H9 (cell line): ENCODE data around the gene ACOXL. TPM values are rescaled to one million over a fixed set of nuclear protein-coding genes. Genes with fewer than 3 reads are reported as not detected.

ENCODE experiments used
- DNase-seq: peaks from one replicate; pipeline ENCODE4 v3.0.0-alpha.2; 2017
- H2AFZ ChIP-seq: one replicate; pipeline ENCODE4 v1.6.1; 2013; ENCODE audit warnings: mild to moderate bottlenecking, low read length, control low read depth, moderate library complexity
- H2AK5ac ChIP-seq: 2 replicates; pipeline ENCODE4 v1.6.1; 2013; ENCODE audit warnings: low read length, control low read depth, mixed read lengths; ENCODE audit not compliant: insufficient read length
- H2BK120ac ChIP-seq: one replicate; pipeline ENCODE4 v1.6.1; 2013; ENCODE audit warnings: low read depth, mild to moderate bottlenecking, low read length, control low read depth, inconsistent platforms; ENCODE audit not compliant: poor library complexity, severe bottlenecking
- H2BK12ac ChIP-seq: 2 replicates; pipeline ENCODE4 v1.6.1; 2013; ENCODE audit warnings: low read length, control low read depth, mixed read lengths, low read depth; ENCODE audit not compliant: insufficient read length
- H2BK15ac ChIP-seq: 2 replicates; pipeline ENCODE4 v1.6.1; 2013; ENCODE audit warnings: low read depth, low read length, control low read depth
- H2BK20ac ChIP-seq: one replicate; pipeline ENCODE4 v1.6.1; 2013; ENCODE audit warnings: low read depth, mild to moderate bottlenecking, low read length, control low read depth, inconsistent platforms; ENCODE audit not compliant: poor library complexity, severe bottlenecking
- H2BK5ac ChIP-seq: 2 replicates; pipeline ENCODE4 v1.6.1; 2013; ENCODE audit warnings: low read length, control low read depth, mixed read lengths; ENCODE audit not compliant: insufficient read length
- H3K14ac ChIP-seq: 2 replicates; pipeline ENCODE4 v1.6.1; 2013; ENCODE audit warnings: low read length, control low read depth; ENCODE audit not compliant: insufficient read depth
- H3K18ac ChIP-seq: 2 replicates; pipeline ENCODE4 v1.6.1; 2013; ENCODE audit warnings: low read depth, mild to moderate bottlenecking, mixed read lengths, low read length, control low read depth; ENCODE audit not compliant: insufficient read length
- H3K23ac ChIP-seq: 2 replicates; pipeline ENCODE4 v1.6.1; 2013; ENCODE audit warnings: low read length, control low read depth, mixed read lengths, low read depth; ENCODE audit not compliant: insufficient read length
- H3K23me2 ChIP-seq: 2 replicates; pipeline ENCODE4 v1.6.1; 2013; ENCODE audit warnings: low read depth, mild to moderate bottlenecking, mixed read lengths, low read length, control low read depth; ENCODE audit not compliant: insufficient read length, poor library complexity, severe bottlenecking
- H3K27ac ChIP-seq: 2 replicates; pipeline ENCODE4 v1.5.1; 2013; ENCODE audit warnings: low read length, control low read depth, mixed read lengths, low read depth; ENCODE audit not compliant: insufficient read length
- H3K27me3 ChIP-seq: 2 replicates; pipeline ENCODE4 v1.6.1; 2013; ENCODE audit warnings: low read length, control low read depth, inconsistent platforms; ENCODE audit not compliant: insufficient read depth
- H3K4ac ChIP-seq: 2 replicates; pipeline ENCODE4 v1.6.1; 2013; ENCODE audit warnings: low read depth, mild to moderate bottlenecking, control low read depth, inconsistent platforms, low read length, moderate library complexity
- H3K4me1 ChIP-seq: 2 replicates; pipeline ENCODE4 v1.6.1; 2013; ENCODE audit warnings: low read length, control low read depth, inconsistent platforms; ENCODE audit not compliant: insufficient read depth
- H3K4me2 ChIP-seq: 2 replicates; pipeline ENCODE4 v1.6.1; 2013; ENCODE audit warnings: low read length, control low read depth, mixed read lengths; ENCODE audit not compliant: insufficient read length, insufficient read depth
- H3K56ac ChIP-seq: 2 replicates; pipeline ENCODE4 v1.6.1; 2013; ENCODE audit warnings: low read depth, mild to moderate bottlenecking, mixed read lengths, low read length, control low read depth; ENCODE audit not compliant: insufficient read length
- H3K79me1 ChIP-seq: 2 replicates; pipeline ENCODE4 v1.6.1; 2013; ENCODE audit warnings: low read depth, mild to moderate bottlenecking, moderate library complexity, low read length, control low read depth, inconsistent platforms; ENCODE audit not compliant: insufficient read depth, poor library complexity, severe bottlenecking
- H3K79me2 ChIP-seq: 2 replicates; pipeline ENCODE4 v1.6.1; 2013; ENCODE audit warnings: low read length, control low read depth, inconsistent platforms; ENCODE audit not compliant: insufficient read depth
- H3K9ac ChIP-seq: 2 replicates; pipeline ENCODE4 v1.6.1; 2013; ENCODE audit warnings: low read length, control low read depth, mixed read lengths; ENCODE audit not compliant: insufficient read length; ENCODE audit errors: extremely low read depth
- H3K9me3 ChIP-seq: one replicate; pipeline ENCODE4 v1.6.1; 2013; ENCODE audit warnings: low read depth, low read length, inconsistent platforms; ENCODE audit not compliant: control insufficient read depth
- H3T11ph ChIP-seq: one replicate; pipeline ENCODE4 v1.6.1; 2013; ENCODE audit warnings: mild to moderate bottlenecking, low read length, control low read depth, inconsistent platforms
- H4K20me1 ChIP-seq: one replicate; pipeline ENCODE4 v1.6.1; 2013; ENCODE audit not compliant: control insufficient read depth, insufficient read length, insufficient read depth
- H4K5ac ChIP-seq: 2 replicates; pipeline ENCODE4 v1.6.1; 2013; ENCODE audit warnings: low read depth, mild to moderate bottlenecking, mixed read lengths, low read length, control low read depth; ENCODE audit not compliant: insufficient read length
- H4K8ac ChIP-seq: replicated peaks from 2 replicates; pipeline ENCODE4 v1.6.1; 2013; ENCODE audit warnings: low read length, control low read depth, mixed read lengths, low read depth; ENCODE audit not compliant: insufficient read length
- H4K91ac ChIP-seq: 2 replicates; pipeline ENCODE4 v1.6.1; 2013; ENCODE audit warnings: low read depth, mild to moderate bottlenecking, moderate library complexity, mixed read lengths, low read length, control low read depth; ENCODE audit not compliant: insufficient read length
- H3K27ac Mint-ChIP-seq, 3 experiments: 2 replicates in 2 of 3; 3 replicates in 1 of 3; pipeline ENCODE4 v1.8.0; 2020 to 2021; ENCODE audit warnings: mixed read lengths in 3 of 3, mild to moderate bottlenecking in 1 of 3, moderate library complexity in 1 of 3
- H3K27me3 Mint-ChIP-seq: 2 replicates; pipeline ENCODE4 v1.8.0; 2021; ENCODE audit warnings: low read depth, mild to moderate bottlenecking, moderate library complexity, mixed read lengths
- H3K36me3 Mint-ChIP-seq, 3 experiments: 2 replicates in 2 of 3; 3 replicates in 1 of 3; pipeline ENCODE4 v1.8.0; 2020 to 2021; ENCODE audit warnings: low read depth in 3 of 3, mixed read lengths in 3 of 3; ENCODE audit not compliant: insufficient read depth in 1 of 3
- H3K4me1 Mint-ChIP-seq, 2 experiments: 2 replicates each; pipeline ENCODE4 v1.8.0; 2020; ENCODE audit warnings: mixed read lengths in 2 of 2
- H3K4me3 Mint-ChIP-seq, 2 experiments: 2 replicates in 1 of 2; 3 replicates in 1 of 2; pipeline ENCODE4 v1.8.0; 2020 to 2021; ENCODE audit warnings: mild to moderate bottlenecking in 2 of 2, mixed read lengths in 2 of 2, moderate library complexity in 1 of 2
- H3K9me3 Mint-ChIP-seq, 2 experiments: 2 replicates in 1 of 2; 3 replicates in 1 of 2; pipeline ENCODE4 v1.8.0; 2020; ENCODE audit warnings: mild to moderate bottlenecking in 2 of 2, mixed read lengths in 2 of 2, moderate library complexity in 1 of 2
- whole genome bisulfite sequencing: extraction: QIAGEN DNeasy Blood & Tissue Kit; methylation state at CpG from one replicate; pipeline ENCODE4 v1.1.7; 2013; ENCODE audit warnings: missing lambda C conversion rate, low lambda C conversion rate, mixed read lengths; ENCODE audit not compliant: insufficient read length; ENCODE audit errors: extremely low coverage; 5-methylcytosine and 5-hydroxymethylcytosine counted together
- total RNA-seq: library from RNA; stranded (reverse); gene quantifications from 2 replicates; pipeline ENCODE4 v1.2.1, GENCODE V29; 2021
- TF ChIP-seq, protein P1 (sequence below): fragments of 200-600 bp; sonication (generic); conservative IDR thresholded peaks from 3 replicates; pipeline ENCODE4 v1.8.0; 2021; ENCODE audit warnings: antibody characterized with exemption, mild to moderate bottlenecking

The ACOXL gene
- total RNA-seq, 1 experiment from 2014 or later: 37.6 TPM

DNA sequence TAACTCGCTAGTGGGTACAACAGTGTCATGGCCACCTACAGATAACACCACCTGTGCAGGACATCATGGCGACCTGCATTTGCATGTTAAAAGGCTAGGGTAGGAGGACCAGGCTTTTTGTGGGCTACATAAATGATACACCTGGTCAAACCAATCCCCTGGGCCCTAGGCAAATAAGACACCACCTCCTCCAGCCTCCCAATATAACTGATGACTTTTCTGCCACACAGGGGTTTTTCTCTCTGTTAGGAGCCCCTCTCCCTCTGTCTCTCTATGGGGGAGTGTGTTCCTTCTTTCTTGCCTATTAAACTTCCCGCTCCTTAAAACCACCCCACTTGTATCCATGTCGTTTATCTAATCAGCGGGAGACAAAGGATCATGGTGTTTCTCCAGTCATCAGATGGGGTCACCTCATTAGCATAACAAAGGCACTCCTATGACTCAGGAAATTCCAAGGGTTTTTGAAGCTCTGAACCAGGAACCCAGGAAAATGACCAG, 43.7 kb upstream of the ACOXL start:
- Histone ChIP-seq H2BK12ac (no peak overlapping the region), H4K20me1 (no peaks in the 10 kb centered on the region)
- WGBS: no CpG with 5 or more reads among the region's 5 CpGs

More for the DNA sequence above, 43.7 kb upstream of the ACOXL start:
- no peak overlapping the region for H2AFZ ChIP-seq
- H3K79me2 ChIP-seq: no peaks in the 10 kb centered on the region
- H3K27ac ChIP-seq: peak overlapping the region; percentile 98
- no peaks in the 10 kb centered on the region; the same call in 1 of the 2 replicates for H3K27me3 ChIP-seq
- peak overlapping the region; percentile 90; the same call in 1 of the 2 replicates for H3K14ac ChIP-seq
- peak overlapping the region; percentile 92 for H3K18ac ChIP-seq
- no peaks in the 10 kb centered on the region for H3K9me3 ChIP-seq
- H2BK5ac ChIP-seq: peak overlapping the region; percentile 81
- peak overlapping the region; percentile 3 for H3K9ac ChIP-seq
- H4K8ac ChIP-seq: no peak overlapping the region
- H3K4me1 ChIP-seq: peaks cover 5% of the 10 kb centered on the region; the same call in 1 of the 2 replicates
- Mint-ChIP-seq H3K27me3 (peaks cover 11% of the 10 kb centered on the region), H3K36me3 (peaks cover 5 to 28% (median 24%) of the 10 kb centered on the region in 3 experiments; a peak in 6 of 7 replicates), H3K4me3 (peak overlapping the region; percentile 57 to 80), H3K27ac (peak overlapping the region; percentile 99 to 100 (median 100)), H3K4me1 (peaks cover 68 to 71% of the 10 kb centered on the region in 2 experiments), H3K9me3 (peaks cover 20 to 29% of the 10 kb centered on the region in 2 experiments)
- H3K79me1 ChIP-seq: no peaks in the 10 kb centered on the region
- no peak overlapping the region for H2AK5ac ChIP-seq
- peak; percentile 91 for DNase-seq
- no peak overlapping the region; the same call in 1 of the 2 replicates for H3K4ac ChIP-seq
- peak overlapping the region; percentile 57 for H3K4me2 ChIP-seq
- TF ChIP-seq, protein P1, sequence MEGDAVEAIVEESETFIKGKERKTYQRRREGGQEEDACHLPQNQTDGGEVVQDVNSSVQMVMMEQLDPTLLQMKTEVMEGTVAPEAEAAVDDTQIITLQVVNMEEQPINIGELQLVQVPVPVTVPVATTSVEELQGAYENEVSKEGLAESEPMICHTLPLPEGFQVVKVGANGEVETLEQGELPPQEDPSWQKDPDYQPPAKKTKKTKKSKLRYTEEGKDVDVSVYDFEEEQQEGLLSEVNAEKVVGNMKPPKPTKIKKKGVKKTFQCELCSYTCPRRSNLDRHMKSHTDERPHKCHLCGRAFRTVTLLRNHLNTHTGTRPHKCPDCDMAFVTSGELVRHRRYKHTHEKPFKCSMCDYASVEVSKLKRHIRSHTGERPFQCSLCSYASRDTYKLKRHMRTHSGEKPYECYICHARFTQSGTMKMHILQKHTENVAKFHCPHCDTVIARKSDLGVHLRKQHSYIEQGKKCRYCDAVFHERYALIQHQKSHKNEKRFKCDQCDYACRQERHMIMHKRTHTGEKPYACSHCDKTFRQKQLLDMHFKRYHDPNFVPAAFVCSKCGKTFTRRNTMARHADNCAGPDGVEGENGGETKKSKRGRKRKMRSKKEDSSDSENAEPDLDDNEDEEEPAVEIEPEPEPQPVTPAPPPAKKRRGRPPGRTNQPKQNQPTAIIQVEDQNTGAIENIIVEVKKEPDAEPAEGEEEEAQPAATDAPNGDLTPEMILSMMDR: no peak
- peak overlapping the region; percentile 94 for H2BK120ac ChIP-seq
- H4K5ac ChIP-seq: no peak overlapping the region
- peak overlapping the region; percentile 83 for H3T11ph ChIP-seq
- no peak overlapping the region for H4K91ac ChIP-seq
- no peak overlapping the region for H3K56ac ChIP-seq
- H2BK20ac ChIP-seq: no peak overlapping the region
- no peak overlapping the region for H2BK15ac ChIP-seq
- H3K23me2 ChIP-seq: no peaks in the 10 kb centered on the region
- no peak overlapping the region for H3K23ac ChIP-seq
